DOHH2 (cell line): ENCODE results near the gene JOSD1.

Source experiments
- CTCF ChIP-seq: fragments of 200-600 bp; sonication (generic); IDR thresholded peaks from one replicate; pipeline ENCODE4 v1.5.1; 2014; ENCODE audit warnings: antibody characterized with exemption, mild to moderate bottlenecking, low read depth, low read length; ENCODE audit not compliant: poor library complexity, severe bottlenecking
- EZH2phosphoT487 ChIP-seq: fragments of 200-600 bp; sonication (generic); IDR thresholded peaks from 2 replicates; pipeline ENCODE4 v1.6.1; 2017; ENCODE audit warnings: borderline replicate concordance, mild to moderate bottlenecking, antibody characterized with exemption, low read length, moderate library complexity, mixed read lengths

- TF ChIP-seq CTCF (no peak), EZH2phosphoT487 (no peak)
Observed at GRCh38 chr22:38741166-38741565, 40.4 kb upstream of the JOSD1 start.
